ENCODE measurements around the gene TPK1. TPM values are rescaled to one million over a fixed set of nuclear protein-coding genes. Genes with fewer than 3 reads are reported as not detected.

TPK1 gene
- total and polyA plus RNA-seq, 2 of the 8 experiments (the other 6 are each of a cell fraction or from before 2014, with no cell fraction given) = 1.9 to 2.7 TPM

- Histone ChIP-seq H3K36me3 (ENCODE audit: control insufficient read depth in 2 of 4, insufficient read depth in 4 of 4, low read length in 3 of 4) (no peaks in the 10 kb centered on the region; a peak in 1 of 8 replicates), H3K23ac (ENCODE audit: insufficient read length) (no peak overlapping the region), H3K27ac (ENCODE audit: low read depth, low read length) (no peak overlapping the region), H2AFZ (ENCODE audit: low read length) (no peak overlapping the region), H2BK20ac (ENCODE audit: low read length) (no peak overlapping the region), H3K4me1 (replicated peaks in 1 of 4; ENCODE audit: control insufficient read depth in 3 of 4, insufficient read depth in 4 of 4, low read length in 3 of 4) (no peaks in the 10 kb centered on the region), H3K4me3 (ENCODE audit: extremely low read depth in 1 of 4, insufficient read depth in 2 of 4, low read depth in 3 of 4, low read length in 4 of 4) (no peak overlapping the region), H3K27me3 (replicated peaks in 1 of 4; ENCODE audit: control insufficient read depth in 3 of 4, extremely low read depth in 1 of 4, insufficient read depth in 3 of 4, low read length in 3 of 4) (no peaks in the 10 kb centered on the region), H4K8ac (ENCODE audit: extremely low read depth, insufficient read depth, low read length) (no peak overlapping the region), H2BK120ac (replicated peaks; ENCODE audit: low read depth, low read length) (no peak overlapping the region), H3K56ac (replicated peaks; ENCODE audit: insufficient read length, low read depth, low read length) (no peak overlapping the region), H4K5ac (ENCODE audit: insufficient read length, low read depth, low read length) (no peak overlapping the region), H3K14ac (ENCODE audit: insufficient read length) (no peak overlapping the region), H3K4ac (replicated peaks; ENCODE audit: insufficient read length, low read depth, low read length) (no peak overlapping the region), H3K23me2 (ENCODE audit: low read depth, low read length) (no peaks in the 10 kb centered on the region), H2BK5ac (ENCODE audit: low read depth, low read length) (no peak overlapping the region), H3K4me2 (ENCODE audit: insufficient read depth in 1 of 2, low read depth in 2 of 2, low read length in 2 of 2) (no peak overlapping the region), H3K18ac (ENCODE audit: extremely low read depth, low read length) (no peak overlapping the region), H3K79me2 (ENCODE audit: control insufficient read depth in 1 of 2, insufficient read depth in 2 of 2, low read length in 2 of 2) (no peaks in the 10 kb centered on the region), H4K20me1 (replicated peaks in 1 of 2; ENCODE audit: control insufficient read depth in 1 of 2, insufficient read depth in 2 of 2, low read length in 2 of 2) (no peaks in the 10 kb centered on the region), H3K79me1 (ENCODE audit: low read depth, low read length) (no peaks in the 10 kb centered on the region), H3K9ac (replicated peaks in 1 of 4; ENCODE audit: extremely low read depth in 1 of 4, low read depth in 3 of 4, low read length in 3 of 4) (no peak overlapping the region), H4K91ac (replicated peaks; ENCODE audit: insufficient read length, low read length) (no peak overlapping the region), H2BK12ac (ENCODE audit: low read depth, low read length) (no peak overlapping the region), H3K9me3 (ENCODE audit: insufficient read depth in 2 of 2, low read depth in 1 of 2, low read length in 1 of 2) (peaks cover 10% of the 10 kb centered on the region in 2 experiments), H2BK15ac (ENCODE audit: low read length) (no peak overlapping the region), H2AK5ac (ENCODE audit: low read depth, low read length) (no peak overlapping the region)
- no peak for FAIRE-seq
- DNase-seq (ENCODE audit: low read depth in 1 of 2, low spot score in 2 of 2) = no peak
- ChIA-PET POLR2A (ENCODE audit: partially characterized antibody) (no interaction called here), CTCF (ENCODE audit: partially characterized antibody) (interaction anchor here (0.9 to 1.8 kb wide), 3 partner anchors 14 to 196 kb away, joined by 3 to 7 read pairs (median 6); no protein-coding TSS in a partner anchor)
- WGBS, 2 experiments (ENCODE audit: extremely low coverage in 1 of 2, insufficient coverage in 1 of 2, insufficient read length in 1 of 2, insufficient replicate concordance in 2 of 2, low coverage in 1 of 2, low lambda C conversion rate in 2 of 2, missing lambda C conversion rate in 1 of 2) = 100% methylated on average over 8 of the region's 24 CpGs; no CpG with 5 or more reads in 1 of the 2 experiments
- TF ChIP-seq SIRT6 (IDR thresholded peaks at IDR 0.05; ENCODE audit: low read length) (no peak), CTCF (IDR thresholded peaks at IDR 0.05; ENCODE audit: control extremely low read depth in 1 of 3, insufficient read depth in 1 of 3, low read depth in 1 of 3, low read length in 3 of 3) (no peak), TBP (IDR thresholded peaks at IDR 0.05; ENCODE audit: low read depth, low read length) (no peak), SAP30 (IDR thresholded peaks at IDR 0.05; ENCODE audit: insufficient read depth, insufficient replicate concordance, low read length) (no peak), SIX5 (IDR thresholded peaks at IDR 0.05; ENCODE audit: low read depth, low read length) (no peak), EP300 (IDR thresholded peaks at IDR 0.05; ENCODE audit: borderline replicate concordance in 1 of 2, low read depth in 2 of 2, low read length in 2 of 2) (no peak), YY1 (IDR thresholded peaks at IDR 0.05; ENCODE audit: low read depth, low read length) (no peak), NANOG (IDR thresholded peaks at IDR 0.05; ENCODE audit: insufficient read depth, low read depth, low read length, poor library complexity, severe bottlenecking) (no peak), SP1 (IDR thresholded peaks at IDR 0.05; ENCODE audit: low read depth, low read length) (no peak), CREB1 (IDR thresholded peaks at IDR 0.05) (no peak), GTF2F1 (IDR thresholded peaks at IDR 0.05; ENCODE audit: borderline replicate concordance, low read depth, low read length) (no peak), KDM4A (IDR thresholded peaks at IDR 0.05; ENCODE audit: low read depth, low read length, severe bottlenecking) (no peak), CHD1 (IDR thresholded peaks at IDR 0.05; ENCODE audit: low read depth, low read length) (no peak)
Measured at GRCh38 chr7:144650439-144650838, 185.4 kb downstream of the TPK1 start.

All from H1 (cell line).